HepG2 (cell line): Measurements from ENCODE around the gene SPRED2. TPM values are rescaled to one million over a fixed set of nuclear protein-coding genes. Genes with fewer than 3 reads are reported as not detected.

Experiments used
- ATAC-seq: fragments of 200-7000 bp; cut with Tn5 transposase; 3 replicates; pipeline ENCODE4 v1.9.1; 2020; ENCODE audit warnings: mild to moderate bottlenecking, moderate library complexity
- BruUV-seq: library from RNA; stranded (reverse); fragments of 400-500 nt; replicated peaks from 2 replicates; lab custom pipeline; 2021; lab: Mats Ljungman, UMichigan
- CTCF ChIA-PET: fragments of 300-600 bp; formaldehyde crosslinking; extraction: SDS; loops from one replicate; lab custom pipeline; 2021; ENCODE audit warnings: low total read pairs, inconsistent platforms, low intra/inter-chr PET ratio; lab: Yijun Ruan, JAX
- POLR2A ChIA-PET: fragments of 350-600 bp; sonication (Branson Sonifier 250); formaldehyde crosslinking; loops from one replicate; lab custom pipeline; 2020; ENCODE audit warnings: antibody characterized with exemption, inconsistent platforms; lab: Yijun Ruan, JAX
- DNase-seq: peaks from one replicate; pipeline ENCODE4 v3.0.0-alpha.2; 2015; ENCODE audit warnings: low spot score
- FAIRE-seq: peaks from 3 replicates; lab custom pipeline; 2011; peaks lifted over from hg19 to GRCh38; lab: Jason Lieb, UNC
- H2AFZ ChIP-seq: one replicate; pipeline ENCODE4 v1.6.1; 2011; ENCODE audit warnings: low read length, inconsistent platforms
- H3K27ac ChIP-seq: fragments of 300-600 bp; 3 replicates; pipeline ENCODE4 v1.8.0; 2011; ENCODE audit warnings: mixed run types, mild to moderate bottlenecking, mixed read lengths, low read length, inconsistent platforms; ENCODE audit not compliant: insufficient read depth; ENCODE audit errors: extremely low read length
- H3K27me3 ChIP-seq, 2 experiments: fragments of 200-600 bp in 1 of 2; 2 replicates in 1 of 2; 3 replicates in 1 of 2; pipeline versions ENCODE4 v1.6.0 to v1.8.0; 2011; ENCODE audit warnings: low read length in 2 of 2, mild to moderate bottlenecking in 2 of 2, moderate library complexity in 2 of 2, inconsistent platforms in 1 of 2; ENCODE audit not compliant: insufficient read depth in 2 of 2, control insufficient read depth in 1 of 2
- H3K36me3 ChIP-seq, 2 experiments: fragments of 200-600 bp in 1 of 2; replicated peaks in 1 of 2; 2 replicates in 1 of 2; 3 replicates in 1 of 2; pipeline versions ENCODE4 v1.5.1 to v1.8.0; 2011; ENCODE audit warnings: low read length in 2 of 2, inconsistent platforms in 1 of 2; ENCODE audit not compliant: insufficient read depth in 2 of 2, control insufficient read depth in 1 of 2
- H3K4me1 ChIP-seq: 2 replicates; pipeline ENCODE4 v1.5.1; 2012; ENCODE audit warnings: low read length, inconsistent platforms; ENCODE audit not compliant: insufficient read depth
- H3K4me2 ChIP-seq: 2 replicates; pipeline ENCODE4 v1.6.0; 2011; ENCODE audit warnings: low read depth, low read length, inconsistent platforms
- H3K4me3 ChIP-seq, 3 experiments: fragments of 200-600 bp in 1 of 3; sonication (generic), shearing (Covaris generic) in 1 of 3; replicated peaks in 1 of 3; 2 replicates each; pipeline ENCODE4 v1.5.1; 2011 to 2016; ENCODE audit warnings: low read length in 3 of 3, inconsistent platforms in 2 of 3, low read depth in 2 of 3, mild to moderate bottlenecking in 2 of 3, control low read depth in 1 of 3, mixed read lengths in 1 of 3; ENCODE audit not compliant: insufficient read depth in 1 of 3
- H3K79me2 ChIP-seq: one replicate; pipeline ENCODE4 v1.6.1; 2011; ENCODE audit warnings: low read length, inconsistent platforms; ENCODE audit not compliant: insufficient read depth
- H3K9ac ChIP-seq: 2 replicates; pipeline ENCODE4 v1.6.0; 2011; ENCODE audit warnings: mild to moderate bottlenecking, low read depth, low read length, inconsistent platforms; ENCODE audit not compliant: insufficient read depth
- H3K9me3 ChIP-seq: 2 replicates; pipeline ENCODE4 v1.5.1; 2012; ENCODE audit warnings: mild to moderate bottlenecking, low read length
- H4K20me1 ChIP-seq: 2 replicates; pipeline ENCODE4 v1.6.0; 2011; ENCODE audit warnings: inconsistent platforms, mild to moderate bottlenecking, low read length, moderate library complexity; ENCODE audit not compliant: insufficient read depth
- HNF4A ChIP-seq: sonication (generic); formaldehyde crosslinking; IDR thresholded peaks from 2 replicates; pipeline ENCODE4 v1.4.0; 2020; ENCODE audit warnings: missing genetic modification reagents
- HNF4G ChIP-seq, 2 experiments: sonication (generic) in 1 of 2; formaldehyde crosslinking in 1 of 2; IDR thresholded peaks; 2 replicates each; pipeline versions ENCODE4 v1.4.0 to v1.6.1; 2011 to 2020; ENCODE audit warnings: borderline replicate concordance in 2 of 2, low read depth in 2 of 2, mild to moderate bottlenecking in 2 of 2, low read length in 1 of 2, missing genetic modification reagents in 1 of 2, moderate library complexity in 1 of 2
- KDM6A ChIP-seq: IDR thresholded peaks from 2 replicates; pipeline ENCODE4 v1.6.1; 2016; ENCODE audit warnings: low read depth
- MTF2 ChIP-seq: sonication (generic); formaldehyde crosslinking; IDR thresholded peaks from 2 replicates; pipeline ENCODE4 v1.5.0; 2020; ENCODE audit warnings: missing genetic modification reagents, borderline replicate concordance
- NFE2 ChIP-seq: sonication (generic); formaldehyde crosslinking; IDR thresholded peaks from 2 replicates; pipeline ENCODE4 v1.4.0; 2020; ENCODE audit warnings: missing genetic modification reagents
- SIN3A ChIP-seq: IDR thresholded peaks from 2 replicates; pipeline ENCODE4 v1.6.1; 2011; ENCODE audit warnings: low read depth, mild to moderate bottlenecking, control low read depth, low read length, borderline replicate concordance
- ZMYM3 ChIP-seq: sonication (generic); formaldehyde crosslinking; IDR thresholded peaks from 2 replicates; pipeline ENCODE4 v1.5.1; 2020; ENCODE audit warnings: mild to moderate bottlenecking, missing genetic modification reagents
- ZNF460 ChIP-seq: sonication (generic); formaldehyde crosslinking; IDR thresholded peaks from 2 replicates; pipeline ENCODE4 v1.5.1; 2020; ENCODE audit warnings: missing genetic modification reagents, mild to moderate bottlenecking, borderline replicate concordance
- ZSCAN25 ChIP-seq: sonication (generic); formaldehyde crosslinking; IDR thresholded peaks from 2 replicates; pipeline ENCODE4 v1.8.0; 2022; ENCODE audit warnings: mild to moderate bottlenecking, missing genetic modification reagents
- ZSCAN30 ChIP-seq: sonication (generic); formaldehyde crosslinking; IDR thresholded peaks from 2 replicates; pipeline ENCODE4 v1.5.0; 2020; ENCODE audit warnings: mild to moderate bottlenecking, missing genetic modification reagents
- WGBS: methylation state at CpG from one replicate; pipeline ENCODE4 v1.1.6; 2017; ENCODE audit warnings: low lambda C conversion rate; 5-methylcytosine and 5-hydroxymethylcytosine counted together
- in situ Hi-C: cut with HindIII; loops from 2 replicates; pipeline ENCODE4 v1.10.0; 2017; ENCODE audit warnings: low pct_unique_long_range_greater_than_20kb; ENCODE audit not compliant: extremely low pct_ligation_motif_present
- intact Hi-C: fragments of 100-400 bp; cut with micrococcal nuclease; formaldehyde crosslinking; loops from one replicate; pipeline ENCODE4 v1.10.0; 2022; ENCODE audit not compliant: unreplicated experiment
- polyA plus RNA-seq, 8 experiments: library from polyadenylated mRNA; depleted of rRNA in 3 of 8; stranded (reverse) in 7 of 8; unstranded in 1 of 8; fragments of >200 nt; fragmentation: Illumina TruSeq in 4 of 8; extraction: Trizol in 4 of 8; gene quantifications; 2 replicates each; pipeline versions ENCODE4 v1.2.1 to v1.2.3, GENCODE V29; 2011 to 2016; ENCODE audit warnings: low read depth in 4 of 8, missing spikeins in 1 of 8, mixed read lengths in 1 of 8; ENCODE audit not compliant: insufficient read depth in 1 of 8
- total RNA-seq, 5 experiments: library from RNA; depleted of rRNA; stranded (reverse); fragments of >200 nt; fragmentation: Illumina TruSeq; extraction: Trizol; gene quantifications; 2 replicates each; pipeline ENCODE4 v1.2.3, GENCODE V29; 2016; ENCODE audit warnings: low read depth in 1 of 5
- TF ChIP-seq, protein P1 (sequence below): sonication (generic); formaldehyde crosslinking; IDR thresholded peaks from 2 replicates; pipeline ENCODE4 v1.4.0; 2020; ENCODE audit warnings: mild to moderate bottlenecking, missing genetic modification reagents

SPRED2 gene
- total and polyA plus RNA-seq, 2 of the 13 experiments (the other 11 are each of a cell fraction or from before 2014, with no cell fraction given): 13.0 to 37.0 TPM

DNA sequence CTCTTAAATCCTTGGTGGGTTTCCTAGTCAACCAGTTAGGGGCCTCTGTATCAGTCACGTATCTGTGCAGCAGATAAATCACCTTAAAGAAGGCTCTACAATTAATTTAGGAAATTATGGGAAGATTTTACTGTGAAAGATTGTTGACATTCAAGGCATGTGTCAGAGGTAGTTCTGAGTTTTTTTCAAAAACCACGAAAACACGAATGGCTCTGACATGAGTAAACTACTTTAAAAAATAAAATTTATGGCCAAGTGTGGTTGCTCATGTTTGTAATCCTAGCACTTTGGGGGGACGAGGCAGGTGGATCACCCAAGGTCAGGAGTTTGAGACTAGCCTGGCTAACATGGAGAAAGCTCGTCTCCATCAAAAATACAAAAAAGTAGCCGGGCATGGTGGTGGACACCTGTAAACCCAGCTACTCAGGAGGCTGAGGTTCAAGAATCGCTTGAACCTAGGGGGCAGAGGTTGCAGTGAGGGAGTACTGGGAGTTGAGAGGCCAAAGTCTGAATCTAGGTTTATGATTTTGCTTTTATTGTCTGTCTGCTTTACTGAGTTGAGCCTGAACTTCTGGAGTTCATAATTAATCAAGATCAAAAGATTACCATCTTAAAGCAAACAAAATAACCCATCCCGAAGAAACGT lies 77.1 kb downstream of the SPRED2 start:
- H3K9ac ChIP-seq: no peak overlapping the region
- no peak for TF ChIP-seq ZSCAN30 (CRISPR knock-in tag)
- TF ChIP-seq ZMYM3: peak; percentile 17; the same call in 1 of the 2 replicates
- no peak for TF ChIP-seq ZSCAN25
- TF ChIP-seq NFE2: no peak
- TF ChIP-seq HNF4G (IDR thresholded peaks at IDR 0.05; ENCODE audit: borderline replicate concordance, low read depth, low read length): 0 out of 2 replicates have a peak, but pooled peaks have one; percentile 29
- TF ChIP-seq HNF4G (CRISPR knock-in tag; IDR thresholded peaks at IDR 0.05; ENCODE audit: borderline replicate concordance, low read depth): no peak
- TF ChIP-seq, protein P1, sequence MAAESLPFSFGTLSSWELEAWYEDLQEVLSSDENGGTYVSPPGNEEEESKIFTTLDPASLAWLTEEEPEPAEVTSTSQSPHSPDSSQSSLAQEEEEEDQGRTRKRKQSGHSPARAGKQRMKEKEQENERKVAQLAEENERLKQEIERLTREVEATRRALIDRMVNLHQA (CRISPR knock-in tag): no peak
- no peak for TF ChIP-seq MTF2 (CRISPR knock-in tag)
- peak; percentile 29; the same call in 1 of the 2 replicates for TF ChIP-seq HNF4A (CRISPR knock-in tag)
- TF ChIP-seq KDM6A: no peak
- TF ChIP-seq SIN3A: no peak
- TF ChIP-seq ZNF460 (CRISPR knock-in tag): peak; percentile 90
- no peak overlapping the region for H3K27ac ChIP-seq
- peaks cover 96% of the 10 kb centered on the region for H3K79me2 ChIP-seq
- H3K4me3 ChIP-seq: no peak overlapping the region
- H3K9me3 ChIP-seq: no peaks in the 10 kb centered on the region
- whole genome bisulfite sequencing: 95% methylated on average over 9 of the region's 9 CpGs
- H3K4me1 ChIP-seq: peaks cover 89% of the 10 kb centered on the region
- in situ Hi-C loops: no loop called here
- FAIRE-seq (no peak), ATAC-seq (no peak), DNase-seq (no peak)
- intact Hi-C loops: no loop called here
- H3K27me3 ChIP-seq: no peaks in the 10 kb centered on the region
- ChIA-PET POLR2A (no interaction called here), CTCF (no interaction called here)
- no peak overlapping the region for H3K4me2 ChIP-seq
- H2AFZ ChIP-seq: no peak overlapping the region
- H3K36me3 ChIP-seq: peaks cover 2 to 6% of the 10 kb centered on the region in 2 experiments; a peak in 4 of 5 replicates
- BruUV-seq: no TSS peak
- H4K20me1 ChIP-seq: peaks cover 52% of the 10 kb centered on the region
